ENCODE data around the gene OPRM1. TPM values are rescaled to one million over a fixed set of nuclear protein-coding genes. Genes with fewer than 3 reads are reported as not detected.

The OPRM1 gene
- polyA plus RNA-seq, 1 donor (not counting 4 experiments of a cell fraction or from before 2014, with no cell fraction given) = not detected

- no peaks in the 10 kb centered on the region for H3K36me3 ChIP-seq (ENCODE audit: control insufficient read depth in 2 of 2, extremely low read depth in 1 of 2, insufficient read depth in 2 of 2, low read length in 2 of 2)
- H3K27me3 ChIP-seq (ENCODE audit: control insufficient read depth, extremely low read depth, insufficient read depth, low read length) = no peaks in the 10 kb centered on the region
- no peak for FAIRE-seq
- no peaks in the 10 kb centered on the region for H3K9me3 ChIP-seq (ENCODE audit: control insufficient read depth, low read depth, low read length)
- TF ChIP-seq, protein P1, sequence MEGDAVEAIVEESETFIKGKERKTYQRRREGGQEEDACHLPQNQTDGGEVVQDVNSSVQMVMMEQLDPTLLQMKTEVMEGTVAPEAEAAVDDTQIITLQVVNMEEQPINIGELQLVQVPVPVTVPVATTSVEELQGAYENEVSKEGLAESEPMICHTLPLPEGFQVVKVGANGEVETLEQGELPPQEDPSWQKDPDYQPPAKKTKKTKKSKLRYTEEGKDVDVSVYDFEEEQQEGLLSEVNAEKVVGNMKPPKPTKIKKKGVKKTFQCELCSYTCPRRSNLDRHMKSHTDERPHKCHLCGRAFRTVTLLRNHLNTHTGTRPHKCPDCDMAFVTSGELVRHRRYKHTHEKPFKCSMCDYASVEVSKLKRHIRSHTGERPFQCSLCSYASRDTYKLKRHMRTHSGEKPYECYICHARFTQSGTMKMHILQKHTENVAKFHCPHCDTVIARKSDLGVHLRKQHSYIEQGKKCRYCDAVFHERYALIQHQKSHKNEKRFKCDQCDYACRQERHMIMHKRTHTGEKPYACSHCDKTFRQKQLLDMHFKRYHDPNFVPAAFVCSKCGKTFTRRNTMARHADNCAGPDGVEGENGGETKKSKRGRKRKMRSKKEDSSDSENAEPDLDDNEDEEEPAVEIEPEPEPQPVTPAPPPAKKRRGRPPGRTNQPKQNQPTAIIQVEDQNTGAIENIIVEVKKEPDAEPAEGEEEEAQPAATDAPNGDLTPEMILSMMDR (optimal IDR thresholded peaks at IDR 0.05 in 1 of 3, IDR thresholded peaks at IDR 0.05 in 1 of 3, conservative IDR thresholded peaks at IDR 0.05 in 1 of 3; ENCODE audit: extremely low read depth in 1 of 3, insufficient read depth in 2 of 3, low read length in 3 of 3) = no peak
- TF ChIP-seq EZH2 (IDR thresholded peaks at IDR 0.05; ENCODE audit: low read length) = no peak
- H3K9ac ChIP-seq (ENCODE audit: control insufficient read depth, extremely low read depth, insufficient read depth, low read length) = no peak overlapping the region
- H3K4me2 ChIP-seq (ENCODE audit: control insufficient read depth, extremely low read depth, insufficient read depth, low read depth, low read length) = no peak overlapping the region
- DNase-seq (ENCODE audit: low read depth, low spot score) = no peak
- no peak overlapping the region for H3K27ac ChIP-seq (ENCODE audit: control insufficient read depth, insufficient read depth, low read length)
- H2AFZ ChIP-seq (ENCODE audit: control insufficient read depth, low read length) = no peak overlapping the region
- H3K79me2 ChIP-seq (ENCODE audit: control insufficient read depth, insufficient read depth, low read length) = no peaks in the 10 kb centered on the region
- no peak overlapping the region for H3K4me3 ChIP-seq (ENCODE audit: control insufficient read depth in 2 of 3, extremely low read depth in 1 of 3, insufficient read depth in 2 of 3, low read depth in 1 of 3, low read length in 3 of 3)
- dilution Hi-C loops (cut with MboI; ENCODE audit: extremely low pct_ligation_motif_present, low sequenced_read_pairs) = no loop called here
- no peaks in the 10 kb centered on the region for H3K9me1 ChIP-seq (ENCODE audit: control insufficient read depth, extremely low read depth, insufficient read depth, low read length)
- H4K20me1 ChIP-seq (ENCODE audit: control insufficient read depth, extremely low read depth, insufficient read depth, low read length) = no peaks in the 10 kb centered on the region
- no peaks in the 10 kb centered on the region for H3K4me1 ChIP-seq (ENCODE audit: control insufficient read depth, extremely low read depth, insufficient read depth, low read length)
These were observed 140.4 kb downstream of the OPRM1 start for GRCh38 chr6:154179434-154179833.

DNA sequence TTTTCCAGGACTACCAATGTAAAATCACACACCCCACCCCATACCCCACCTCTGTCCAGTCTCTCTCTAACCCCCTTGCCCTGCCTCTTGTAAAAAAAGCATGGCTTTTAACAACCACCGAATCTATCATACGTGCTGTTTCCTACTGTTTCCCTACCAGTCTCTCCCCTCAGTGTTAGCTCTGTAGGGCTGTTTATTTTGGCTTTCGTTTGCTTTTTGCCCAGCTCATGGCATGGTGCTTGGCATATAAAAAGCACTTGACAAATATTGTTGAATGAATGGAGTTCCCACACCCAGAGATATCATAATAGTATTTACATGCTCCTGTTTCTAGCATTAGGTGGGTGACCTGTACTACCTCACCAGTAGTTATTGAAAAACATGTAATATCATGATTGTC lies 148.2 kb downstream of the OPRM1 start:
- TF ChIP-seq EZH2 (IDR thresholded peaks at IDR 0.05; ENCODE audit: low read length) = no peak
- TF ChIP-seq, protein P1 (optimal IDR thresholded peaks at IDR 0.05 in 1 of 3, IDR thresholded peaks at IDR 0.05 in 1 of 3, conservative IDR thresholded peaks at IDR 0.05 in 1 of 3; ENCODE audit: extremely low read depth in 1 of 3, insufficient read depth in 2 of 3, low read length in 3 of 3) = no peak
- Histone ChIP-seq H3K4me3 (ENCODE audit: control insufficient read depth in 2 of 3, extremely low read depth in 1 of 3, insufficient read depth in 2 of 3, low read depth in 1 of 3, low read length in 3 of 3) (no peak overlapping the region), H3K4me1 (ENCODE audit: control insufficient read depth, extremely low read depth, insufficient read depth, low read length) (no peaks in the 10 kb centered on the region), H3K36me3 (ENCODE audit: control insufficient read depth in 2 of 2, extremely low read depth in 1 of 2, insufficient read depth in 2 of 2, low read length in 2 of 2) (no peaks in the 10 kb centered on the region), H3K27me3 (ENCODE audit: control insufficient read depth, extremely low read depth, insufficient read depth, low read length) (no peaks in the 10 kb centered on the region), H3K9me3 (ENCODE audit: control insufficient read depth, low read depth, low read length) (no peaks in the 10 kb centered on the region), H3K9ac (ENCODE audit: control insufficient read depth, extremely low read depth, insufficient read depth, low read length) (no peak overlapping the region), H3K4me2 (ENCODE audit: control insufficient read depth, extremely low read depth, insufficient read depth, low read depth, low read length) (no peak overlapping the region), H4K20me1 (ENCODE audit: control insufficient read depth, extremely low read depth, insufficient read depth, low read length) (no peaks in the 10 kb centered on the region), H3K79me2 (ENCODE audit: control insufficient read depth, insufficient read depth, low read length) (no peaks in the 10 kb centered on the region), H2AFZ (ENCODE audit: control insufficient read depth, low read length) (no peak overlapping the region), H3K27ac (ENCODE audit: control insufficient read depth, insufficient read depth, low read length) (no peak overlapping the region), H3K9me1 (ENCODE audit: control insufficient read depth, extremely low read depth, insufficient read depth, low read length) (no peaks in the 10 kb centered on the region)
- no peak for DNase-seq (ENCODE audit: low read depth, low spot score)
- no peak for FAIRE-seq
- dilution Hi-C loops (cut with MboI; ENCODE audit: extremely low pct_ligation_motif_present, low sequenced_read_pairs) = no loop called here
